ENCODE results near the gene IL22RA1.

- TF ChIP-seq MXI1 (conservative IDR thresholded peaks at IDR 0.05; ENCODE audit: poor library complexity, severe bottlenecking): no peak
- TF ChIP-seq CTCF (IDR thresholded peaks at IDR 0.05; ENCODE audit: poor library complexity, severe bottlenecking): no peak
- TF ChIP-seq EZH2 (IDR thresholded peaks at IDR 0.05; ENCODE audit: borderline replicate concordance, insufficient read depth, low read length, poor library complexity, severe bottlenecking): no peak
- no peak for TF ChIP-seq EP300 (conservative IDR thresholded peaks at IDR 0.05; ENCODE audit: poor library complexity, severe bottlenecking)
- no peak for TF ChIP-seq SMC3 (conservative IDR thresholded peaks at IDR 0.05; ENCODE audit: poor library complexity)
- no peak for TF ChIP-seq RAD21 (conservative IDR thresholded peaks at IDR 0.05)
- no peak for TF ChIP-seq TAF1 (IDR thresholded peaks at IDR 0.05; ENCODE audit: low read depth)
- TF ChIP-seq POLR2AphosphoS5 (IDR thresholded peaks at IDR 0.05): no peak
Observed at GRCh38 chr1:24084050-24084449, 58.9 kb downstream of the IL22RA1 start.
